GM10847 (cell line): ENCODE results near the gene ZNF30.

Experiments
- POLR2A ChIP-seq: IDR thresholded peaks from 2 replicates; pipeline ENCODE4 v1.6.1; 2011; ENCODE audit not compliant: insufficient read length; ENCODE audit errors: extremely low read depth

ZNF30 gene

GRCh38 chr19:34957830-34958751, 31.4 kb downstream of the ZNF30 start:
- TF ChIP-seq POLR2A, result no peak

GRCh38 chr19:34959021-34959420, 32.3 kb downstream of the ZNF30 start:
- no peak for TF ChIP-seq POLR2A

GRCh38 chr19:34960103-34960805, 33.6 kb downstream of the ZNF30 start:
- TF ChIP-seq POLR2A, result no peak

- TF ChIP-seq POLR2A, result no peak
These were observed 34.4 kb downstream of the ZNF30 start for GRCh38 chr19:34960940-34961679.

- no peak for TF ChIP-seq POLR2A
These were observed 35.3 kb downstream of the ZNF30 start for GRCh38 chr19:34961775-34962686.

DNA sequence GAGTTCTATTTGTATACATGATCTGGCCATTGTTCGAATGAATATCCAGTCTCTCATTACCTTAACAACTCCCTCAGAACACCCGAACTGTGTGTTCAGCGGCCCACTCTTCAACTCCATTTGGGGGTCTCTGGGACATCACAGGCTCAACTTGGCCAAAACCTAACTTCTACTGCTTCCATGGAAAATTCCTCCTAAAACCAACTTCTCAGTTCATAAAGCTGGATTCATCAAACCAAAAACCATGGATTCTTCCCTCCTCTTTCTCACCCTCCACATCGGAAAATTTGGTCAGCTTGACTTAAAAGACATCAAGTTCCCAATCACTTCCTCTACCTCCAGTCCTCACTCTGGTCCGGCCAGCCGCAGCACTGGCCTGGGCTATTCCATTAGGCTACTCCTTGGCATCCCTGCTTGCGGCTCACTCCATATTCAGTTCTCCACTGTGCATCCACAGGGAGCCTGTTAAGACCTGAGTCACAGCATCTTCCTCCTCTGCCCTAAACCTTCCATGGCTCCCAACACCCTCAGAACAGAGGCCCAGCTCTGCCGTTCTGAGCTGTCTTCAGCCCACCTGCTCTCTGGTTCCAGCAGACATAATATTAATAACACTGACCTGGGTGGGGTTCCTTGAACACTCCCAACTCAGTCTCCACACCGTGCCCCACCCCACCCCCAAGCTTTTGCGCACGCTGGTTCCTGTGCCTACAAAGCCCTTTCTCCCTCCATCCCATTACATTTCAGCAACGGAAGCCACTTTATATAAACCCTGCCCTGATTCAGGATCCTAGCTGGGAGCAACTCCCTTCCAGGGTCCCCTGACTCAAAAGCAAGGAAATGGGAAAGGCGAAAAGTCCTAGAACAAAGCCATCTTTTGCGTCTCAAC, 36.2 kb downstream of the ZNF30 start:
- no peak for TF ChIP-seq POLR2A

DNA sequence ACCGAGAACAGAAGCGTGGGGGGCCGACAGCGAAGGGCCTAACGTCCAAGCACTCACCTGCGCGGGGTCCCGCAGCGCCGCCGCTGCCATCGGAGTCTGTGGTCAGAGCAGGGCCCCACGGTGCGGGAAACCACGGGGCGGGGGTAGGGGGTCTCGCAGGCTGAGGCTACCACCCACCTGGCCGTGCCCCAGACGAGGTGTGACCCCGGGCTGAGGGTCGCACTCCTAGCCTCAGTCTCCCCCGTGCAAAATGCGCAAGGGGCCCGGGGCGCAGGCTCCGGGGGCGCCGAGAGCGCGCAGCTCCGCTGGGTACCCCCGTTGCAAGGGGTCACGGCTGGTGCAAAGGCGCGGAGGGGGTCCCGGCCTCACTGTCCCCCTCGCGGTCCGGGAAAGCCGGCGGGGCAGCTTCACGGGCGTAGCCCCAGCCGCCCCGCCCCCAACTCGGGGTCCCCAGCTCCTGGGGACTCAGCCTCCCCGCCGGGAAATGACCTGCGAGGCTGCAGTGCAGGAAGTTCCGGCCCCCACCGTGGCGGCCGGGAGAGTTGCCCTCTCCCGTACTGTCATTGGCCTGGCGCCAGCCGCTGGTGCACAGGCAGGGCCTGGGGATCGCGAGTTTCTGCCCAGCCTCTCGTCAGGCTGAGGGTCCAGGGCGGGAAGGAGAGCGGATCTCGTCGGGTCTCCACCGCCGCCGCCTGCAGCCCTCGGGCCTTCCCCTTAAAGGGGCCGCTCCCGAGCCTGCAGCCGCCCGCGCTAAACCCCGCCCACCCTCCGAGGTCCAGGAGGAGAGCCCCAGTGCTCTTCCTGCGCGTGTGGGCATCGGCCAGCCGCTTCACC, 37.1 kb downstream of the ZNF30 start, which contains the start of gene ZNF792:
TSS of gene ZNF792 (minus strand) at position 657 of the 834 bp plus-strand sequence. CDS start at position 90, 567 bp downstream.
- TF ChIP-seq POLR2A, result peak; percentile 41

DNA sequence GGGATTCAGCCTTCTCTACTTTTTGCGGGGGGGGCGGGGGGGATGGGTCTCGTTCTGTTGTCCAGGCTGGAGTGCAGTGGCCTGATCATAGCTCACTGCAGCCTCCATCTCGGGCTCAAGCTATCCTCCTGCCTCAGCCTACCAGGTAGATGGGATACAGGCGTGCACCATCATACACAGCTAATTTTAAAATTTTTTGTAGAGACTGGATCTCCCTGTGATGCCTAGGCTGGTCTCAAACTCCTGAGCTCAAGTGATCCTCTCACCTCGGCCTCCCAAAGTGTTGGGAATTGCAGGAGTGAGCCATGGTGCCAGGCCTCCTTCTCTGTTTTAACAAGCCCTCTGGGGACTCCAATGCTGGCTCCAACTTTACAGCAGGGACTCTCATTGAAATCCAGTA, 37.9 kb downstream of the ZNF30 start:
- TF ChIP-seq POLR2A, result no peak

DNA sequence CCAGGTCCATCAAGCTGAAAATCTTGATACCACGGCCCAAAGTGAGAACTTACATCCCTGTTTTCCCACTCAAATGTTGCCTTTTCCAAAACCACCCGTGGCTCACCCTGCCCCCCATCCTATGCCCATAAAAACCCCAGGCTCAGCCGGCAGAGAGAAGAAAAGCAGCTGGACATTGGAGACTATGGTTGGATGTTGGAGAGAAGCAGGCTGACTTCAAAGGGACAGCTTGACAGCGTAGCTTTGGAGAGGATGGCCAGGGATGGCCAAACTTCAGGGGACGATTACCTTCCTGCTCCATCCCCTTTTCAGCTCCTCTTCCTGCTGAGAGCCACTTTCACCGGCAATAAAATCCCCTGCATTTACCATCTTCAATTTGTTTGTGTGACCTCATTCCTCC, 40.8 kb downstream of the ZNF30 start:
- no peak for TF ChIP-seq POLR2A

DNA sequence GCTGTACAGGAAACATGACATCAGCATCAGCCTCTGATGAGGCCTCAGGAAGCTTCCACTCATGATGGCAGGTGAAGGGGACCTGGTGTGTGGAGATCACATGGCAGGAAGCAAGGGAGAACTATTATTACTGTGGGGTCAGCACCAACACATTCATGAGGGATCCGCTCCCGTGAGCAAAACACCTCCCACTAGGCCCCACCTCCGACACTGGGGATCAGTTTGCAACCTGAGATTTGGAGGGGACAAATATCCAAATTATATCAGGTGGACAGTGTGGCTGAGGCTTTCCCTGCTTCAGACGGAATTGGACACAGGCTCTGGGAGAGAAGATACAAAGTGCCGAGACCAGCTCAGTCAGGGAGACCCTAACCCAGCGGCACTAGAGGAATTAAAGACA, 43.0 kb downstream of the ZNF30 start:
- no peak for TF ChIP-seq POLR2A

DNA sequence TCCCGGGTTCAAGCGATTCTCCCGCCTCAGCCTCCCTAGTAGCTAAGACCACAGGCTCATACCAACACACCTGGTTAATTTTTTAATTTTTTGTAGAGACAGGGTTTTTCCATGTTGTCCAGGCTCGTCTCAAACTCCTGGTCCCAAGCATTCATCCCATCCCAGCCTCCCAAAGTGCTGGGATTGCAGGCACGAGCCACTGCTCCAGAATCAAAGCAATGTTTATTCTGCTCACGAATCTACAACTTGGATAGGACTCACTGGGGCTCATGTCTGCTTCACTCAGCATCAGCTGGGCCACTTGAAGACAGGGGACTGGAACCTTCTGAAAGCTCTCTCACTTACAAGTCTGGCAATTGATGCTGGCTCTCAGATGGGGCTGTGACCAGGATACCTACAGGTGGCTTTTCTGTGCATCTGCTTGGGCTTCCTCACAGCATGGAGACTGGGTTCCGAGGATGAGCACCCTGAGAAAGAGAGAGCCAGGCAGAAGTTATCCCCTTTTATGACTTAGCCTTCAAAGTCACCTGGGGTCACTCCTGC, 45.5 kb downstream of the ZNF30 start:
- TF ChIP-seq POLR2A, result no peak

DNA sequence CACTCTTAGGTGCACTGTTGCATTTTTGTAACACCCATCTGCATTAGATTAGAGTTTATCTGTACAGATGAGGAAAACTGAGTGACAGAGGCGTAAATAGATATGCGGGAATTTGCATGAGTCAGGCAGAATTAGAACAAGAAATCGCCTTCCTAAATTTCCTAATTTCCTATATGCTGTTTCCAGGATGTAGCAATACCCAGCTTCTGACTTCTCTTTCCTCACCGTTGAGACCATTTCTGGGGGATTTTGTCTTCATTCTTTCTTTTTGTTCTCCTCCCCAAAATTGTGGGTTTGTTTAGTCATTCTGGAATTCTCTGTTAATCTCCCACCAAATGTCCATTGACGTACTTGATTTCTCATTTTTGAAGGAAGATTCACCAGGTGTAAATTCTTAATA, 47.9 kb downstream of the ZNF30 start:
- TF ChIP-seq POLR2A, result no peak
